KG1 (cell line): ENCODE data around the gene TLE2.

Experiments
- DNase-seq: peaks from one replicate; lab custom pipeline; 2025; lab: John Stamatoyannopoulos, UW

The TLE2 gene

DNA sequence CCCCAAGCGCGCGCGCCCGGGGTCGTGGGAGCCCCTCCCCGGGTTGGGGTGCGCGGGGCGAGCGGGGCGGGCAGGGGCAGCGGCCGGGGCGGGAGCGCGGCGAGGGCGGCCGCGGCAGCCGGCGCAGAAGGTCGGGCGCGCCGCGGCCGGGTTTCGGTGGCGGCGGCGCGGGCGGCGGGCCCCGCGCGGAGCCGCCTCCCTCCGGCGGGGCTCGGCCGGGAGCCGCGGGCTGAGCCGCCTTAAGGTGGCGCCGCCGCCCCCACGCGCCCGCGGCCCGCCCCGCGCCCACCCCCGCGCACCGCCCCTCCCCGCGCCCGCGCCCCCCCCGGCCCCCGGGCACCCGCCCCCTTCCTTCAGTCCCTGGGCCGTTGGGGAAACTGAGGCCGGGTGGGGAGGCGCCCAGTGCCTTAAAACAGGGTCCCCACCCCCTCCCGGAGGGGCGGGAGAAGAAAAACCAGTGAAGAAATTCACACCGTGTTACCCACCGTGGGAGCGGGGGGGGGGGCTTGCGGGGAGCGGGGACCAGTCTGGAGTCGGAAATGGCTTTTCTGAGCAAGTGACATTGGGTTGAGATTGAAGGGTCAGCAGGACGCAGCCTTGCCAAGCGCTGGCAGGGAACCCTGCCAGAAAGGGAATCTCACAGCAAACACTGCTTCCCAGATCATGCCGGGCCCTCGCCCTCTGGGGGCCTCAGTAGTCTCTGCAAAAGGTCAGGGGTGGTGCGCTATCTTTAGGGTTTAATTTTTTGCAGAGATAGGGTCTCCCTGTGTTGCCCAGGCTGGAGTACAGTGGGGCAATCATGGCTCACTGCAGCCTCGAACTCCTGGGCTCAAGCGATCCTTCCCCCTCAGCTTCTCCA, at the start of gene TLE2:
Gene TLE2, minus strand, starts transcription at position 216 of the 859 bp plus-strand sequence. CDS start 376 bp downstream, outside the sequence.
- no peak for DNase-seq

DNA sequence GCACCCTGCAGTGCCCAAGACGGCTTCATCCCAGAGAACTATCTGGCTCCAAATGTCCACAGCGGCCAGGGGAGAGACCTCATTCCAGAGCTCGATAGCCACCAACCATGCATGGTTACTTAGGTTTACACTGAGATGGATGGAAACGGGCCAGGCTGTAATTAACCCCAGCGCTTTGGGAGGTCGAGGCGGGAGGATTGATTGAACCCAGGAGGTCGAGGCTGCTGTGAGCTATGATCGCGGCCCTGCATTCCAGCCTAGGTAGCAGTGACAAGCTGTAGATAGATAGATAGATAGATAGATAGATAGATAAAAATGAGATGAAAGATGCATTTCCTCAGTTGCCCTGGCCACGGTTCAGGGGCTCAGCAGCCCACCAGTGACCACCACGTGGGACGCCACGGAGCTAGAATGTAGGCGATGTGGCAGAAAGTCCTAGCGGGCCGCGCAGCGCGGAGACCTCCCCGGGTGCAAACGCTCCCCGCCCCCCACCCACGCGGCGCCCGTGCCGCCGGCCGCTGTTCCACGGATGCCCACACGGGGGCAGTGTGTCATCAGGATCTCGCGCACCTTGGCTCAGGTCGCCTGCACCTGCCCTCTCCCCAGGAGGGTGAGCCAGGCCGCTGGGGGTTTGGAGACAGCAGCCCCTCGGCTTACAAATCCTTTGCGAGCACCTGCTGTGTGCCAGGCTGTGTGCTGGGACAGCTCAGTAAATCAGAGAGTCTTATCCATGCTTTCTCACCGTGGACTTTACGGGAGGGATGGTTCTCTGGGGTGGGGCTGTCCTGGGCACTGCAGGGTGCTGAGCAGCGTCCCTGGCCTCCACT, 46.7 kb upstream of the TLE2 start:
- DNase-seq = peak; percentile 6

DNA sequence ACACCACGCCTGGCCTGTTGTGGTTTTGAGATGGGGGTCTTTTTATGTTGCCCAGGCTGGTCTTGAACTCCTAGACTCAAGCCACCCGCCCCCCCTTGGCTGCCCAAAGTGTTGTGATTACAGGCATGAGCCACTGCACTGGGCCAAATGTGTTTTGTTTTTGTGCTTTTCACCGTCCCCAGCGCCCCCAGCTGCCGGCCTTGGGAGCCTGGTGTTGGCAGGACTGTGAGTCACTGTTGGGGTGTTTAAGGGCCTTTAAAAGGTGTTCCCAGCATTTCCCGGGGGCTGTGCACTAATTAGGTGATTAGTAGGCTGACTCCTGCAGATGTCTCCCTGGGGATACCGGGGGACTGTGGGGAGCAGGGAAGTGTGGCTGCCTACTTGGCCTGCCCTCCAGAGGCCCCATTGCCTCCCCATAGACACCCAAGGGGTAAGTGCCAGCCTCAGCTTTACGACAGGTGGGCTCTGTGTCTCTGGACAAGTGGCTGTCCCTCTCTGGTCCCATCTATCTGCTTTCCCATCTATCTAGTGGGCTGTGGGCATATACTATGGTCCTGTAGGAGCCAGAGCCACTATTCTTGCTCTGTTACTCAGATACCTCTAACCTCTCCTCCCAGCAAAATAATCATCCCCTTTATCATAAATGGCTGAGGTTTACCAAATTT, 45.0 kb upstream of the TLE2 start:
- DNase-seq = no peak

DNA sequence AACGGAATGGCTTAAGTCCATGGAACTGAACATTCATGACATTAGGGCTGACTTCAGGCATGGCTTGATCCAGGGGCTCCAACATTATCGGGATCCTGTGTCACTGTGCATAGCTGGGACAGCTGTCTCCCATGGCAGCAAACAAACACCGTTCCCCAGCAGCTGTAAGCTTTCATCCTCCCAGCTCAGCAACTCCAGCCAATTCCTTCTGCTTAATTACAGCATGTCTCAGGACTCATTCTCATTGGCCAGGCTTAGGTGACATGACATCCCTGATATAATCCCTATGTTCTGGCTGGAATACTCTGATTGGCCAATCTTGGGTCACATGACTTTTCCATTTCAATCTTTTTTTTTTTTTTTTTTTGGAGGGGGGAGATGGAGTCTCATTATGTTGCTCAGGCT, 44.1 kb upstream of the TLE2 start:
- DNase-seq = no peak

DNA sequence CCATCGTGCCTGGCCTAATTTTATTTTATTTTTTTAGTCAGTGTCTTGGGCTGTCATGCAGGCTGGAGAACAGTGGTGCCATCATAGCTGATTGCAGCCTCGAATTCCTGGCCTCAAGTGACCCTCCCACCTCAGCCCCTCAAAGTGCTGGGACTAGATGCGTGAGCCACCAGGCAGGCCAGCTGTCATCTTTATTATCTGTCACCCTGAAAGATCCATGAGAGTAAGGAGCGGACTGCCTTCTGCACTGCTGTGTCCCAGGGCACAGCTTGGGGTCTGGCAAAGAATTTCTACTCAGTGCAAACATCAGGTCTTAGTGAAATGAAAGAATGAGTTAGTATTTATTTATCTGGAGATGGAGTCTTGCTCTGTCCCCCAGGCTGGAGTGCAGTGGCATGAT, 42.7 kb upstream of the TLE2 start:
- DNase-seq = no peak

DNA sequence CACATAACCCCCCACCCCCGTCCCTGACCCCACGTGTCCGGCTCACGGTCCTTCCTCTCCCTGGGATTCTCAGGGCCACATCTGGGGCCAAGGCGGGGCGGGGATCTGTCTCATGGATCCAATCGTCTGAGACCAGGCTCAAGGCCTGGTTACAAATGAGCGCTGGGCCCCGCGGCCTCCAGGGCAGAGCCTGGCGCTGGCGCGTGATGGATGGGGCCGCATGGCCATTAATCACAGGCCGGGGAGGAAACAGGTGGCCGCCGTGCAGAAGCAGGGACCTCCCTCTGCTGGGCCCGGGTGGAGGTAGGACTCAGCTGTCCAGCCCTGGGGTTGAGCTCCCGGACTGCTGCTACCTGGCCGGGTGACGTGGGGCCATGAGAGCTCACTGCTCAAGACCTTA, 39.0 kb upstream of the TLE2 start:
- no peak for DNase-seq

DNA sequence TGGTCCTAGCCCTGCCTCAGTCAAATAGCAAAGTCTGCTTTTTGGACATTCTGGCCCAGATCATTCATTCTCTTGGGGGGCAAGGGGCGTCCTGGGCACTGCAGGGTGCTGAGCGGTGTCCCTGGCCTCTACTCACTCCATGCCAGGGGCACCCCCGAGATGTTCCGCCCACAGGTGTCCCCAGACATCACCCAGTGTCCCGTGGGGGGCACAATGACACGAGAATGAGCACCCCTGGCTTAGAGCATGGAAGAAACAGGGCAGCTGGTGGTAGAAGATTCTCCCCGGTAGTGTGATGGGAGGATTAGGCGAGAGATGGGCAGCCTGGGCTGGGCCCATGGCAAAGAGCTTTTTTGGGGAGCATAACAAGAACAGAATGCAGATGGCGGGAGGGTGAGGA, 38.5 kb upstream of the TLE2 start:
- no peak for DNase-seq

DNA sequence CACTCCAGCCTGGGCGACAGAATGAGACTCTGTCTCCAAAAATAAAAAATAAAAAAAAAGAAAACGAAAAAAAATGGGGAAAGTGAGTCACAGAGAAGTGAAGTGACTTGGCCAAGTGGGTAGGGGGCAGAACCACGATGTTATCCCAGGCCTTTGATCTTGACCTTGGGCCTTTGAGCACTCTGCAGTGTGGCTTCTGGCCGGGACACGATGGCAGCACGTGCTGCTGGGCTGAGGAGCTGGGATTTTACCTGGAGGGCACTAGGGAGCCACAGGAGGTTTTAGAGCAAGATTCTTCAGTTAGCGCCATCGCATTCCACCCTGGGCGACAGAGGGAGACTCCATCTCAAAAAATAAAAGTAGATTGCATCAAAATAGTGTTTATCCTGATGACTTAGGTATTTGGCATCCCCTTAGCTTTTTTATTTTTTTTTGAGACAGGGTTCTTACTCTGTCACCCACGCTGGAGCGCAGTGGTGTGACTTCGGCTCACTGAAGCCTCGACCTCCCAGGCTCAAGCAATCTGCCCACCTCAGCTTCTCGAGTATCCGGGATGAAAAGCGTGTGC, 37.5 kb upstream of the TLE2 start:
- no peak for DNase-seq

DNA sequence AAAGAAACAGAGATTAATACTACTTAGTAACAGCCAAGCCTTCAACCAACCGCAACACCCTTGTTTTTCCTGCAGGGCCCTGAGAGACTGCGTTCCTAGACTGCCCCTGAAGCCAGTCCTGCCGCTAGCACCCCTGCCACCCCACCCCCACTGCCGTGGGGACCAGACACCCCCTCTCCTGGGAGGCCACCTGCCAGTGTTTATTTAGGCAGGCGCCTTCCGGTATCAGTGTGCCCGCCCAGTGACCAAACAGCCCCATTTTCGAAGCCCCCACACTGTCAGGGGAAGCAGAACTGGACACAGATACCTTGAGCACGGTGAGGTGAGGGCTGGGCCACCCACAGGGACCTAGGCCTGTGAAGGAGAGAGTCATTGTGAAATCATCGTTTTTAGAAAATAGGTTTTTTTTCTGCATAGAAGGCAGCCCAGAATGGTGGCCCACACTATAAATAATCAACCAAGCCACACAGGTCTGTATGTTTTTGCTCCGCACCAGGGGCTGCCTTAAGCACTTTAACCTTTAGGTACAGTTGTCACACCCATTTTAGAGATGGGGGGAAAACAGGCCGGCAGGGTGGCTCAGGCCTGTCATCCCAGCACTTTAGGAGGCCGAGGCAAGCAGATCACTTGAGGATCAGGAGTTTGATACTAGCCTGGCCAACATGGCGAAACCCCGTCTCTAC, 36.7 kb upstream of the TLE2 start:
- DNase-seq = no peak

DNA sequence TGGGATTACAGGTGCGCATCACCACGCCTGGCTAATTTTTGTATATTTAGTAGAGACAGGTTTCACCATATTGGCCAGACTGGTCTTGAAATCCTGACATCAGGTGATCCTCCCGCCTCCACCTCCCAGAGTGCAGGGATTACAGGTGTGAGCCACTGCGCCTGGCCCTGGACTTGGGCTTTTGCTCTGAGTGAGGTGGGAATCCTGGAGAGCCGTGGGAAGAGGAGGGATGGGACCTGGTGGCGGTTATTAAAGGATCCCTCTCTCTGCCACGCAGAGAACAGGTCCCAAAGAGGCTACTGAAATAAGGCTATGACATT, 34.9 kb upstream of the TLE2 start:
- no peak for DNase-seq

DNA sequence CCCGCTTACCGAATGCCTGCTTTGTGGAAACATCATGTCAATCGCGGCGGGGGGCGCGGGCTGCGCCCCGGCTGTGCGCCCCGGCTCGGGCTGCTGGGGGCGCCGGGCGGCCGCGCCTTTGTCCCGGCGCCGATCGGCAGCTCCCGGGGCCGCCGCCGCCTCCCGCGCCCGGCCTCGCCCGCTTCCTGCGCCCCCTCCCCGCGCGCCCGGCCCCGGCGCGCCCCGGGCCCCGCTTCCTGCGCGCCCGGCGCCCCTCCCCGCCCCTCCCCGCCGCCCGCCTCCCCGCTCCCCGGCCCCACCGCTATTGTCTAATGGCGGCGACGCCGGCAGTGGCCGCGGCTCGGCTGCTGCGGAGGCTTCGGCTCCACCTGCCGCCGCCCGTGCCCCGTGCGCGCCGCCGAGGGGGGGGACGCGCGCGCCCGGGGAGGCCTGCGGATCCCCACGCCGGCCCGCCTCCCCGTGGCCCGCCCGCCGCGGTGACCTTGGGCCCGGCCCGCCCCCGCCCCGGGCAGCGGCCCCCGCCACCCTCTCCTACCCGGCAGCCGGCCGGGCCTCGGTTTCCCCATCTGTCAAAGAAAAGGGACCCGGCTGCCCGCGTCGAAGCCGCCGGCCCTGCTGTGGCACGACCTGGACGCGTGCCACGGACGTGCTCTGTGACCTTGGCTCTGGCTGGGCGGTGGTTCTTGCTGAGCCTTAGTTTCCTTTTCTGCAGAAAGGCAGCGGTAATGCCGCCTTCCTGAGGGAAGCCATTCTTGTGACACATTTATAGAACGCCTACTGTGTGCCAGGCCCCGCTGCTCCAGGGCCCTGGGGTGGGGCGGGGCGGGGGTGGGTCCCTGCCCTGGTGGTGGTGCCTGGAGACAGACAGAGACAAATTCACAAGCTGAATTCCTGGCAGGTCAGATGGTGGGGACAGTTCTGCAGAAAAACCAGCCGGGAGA, 33.4 kb upstream of the TLE2 start, which contains the start of gene TLE5:
Gene TLE5, minus strand, starts transcription at position 331 of the 941 bp plus-strand sequence. Its CDS starts 295 bp downstream, at position 36.
- DNase-seq = no peak

DNA sequence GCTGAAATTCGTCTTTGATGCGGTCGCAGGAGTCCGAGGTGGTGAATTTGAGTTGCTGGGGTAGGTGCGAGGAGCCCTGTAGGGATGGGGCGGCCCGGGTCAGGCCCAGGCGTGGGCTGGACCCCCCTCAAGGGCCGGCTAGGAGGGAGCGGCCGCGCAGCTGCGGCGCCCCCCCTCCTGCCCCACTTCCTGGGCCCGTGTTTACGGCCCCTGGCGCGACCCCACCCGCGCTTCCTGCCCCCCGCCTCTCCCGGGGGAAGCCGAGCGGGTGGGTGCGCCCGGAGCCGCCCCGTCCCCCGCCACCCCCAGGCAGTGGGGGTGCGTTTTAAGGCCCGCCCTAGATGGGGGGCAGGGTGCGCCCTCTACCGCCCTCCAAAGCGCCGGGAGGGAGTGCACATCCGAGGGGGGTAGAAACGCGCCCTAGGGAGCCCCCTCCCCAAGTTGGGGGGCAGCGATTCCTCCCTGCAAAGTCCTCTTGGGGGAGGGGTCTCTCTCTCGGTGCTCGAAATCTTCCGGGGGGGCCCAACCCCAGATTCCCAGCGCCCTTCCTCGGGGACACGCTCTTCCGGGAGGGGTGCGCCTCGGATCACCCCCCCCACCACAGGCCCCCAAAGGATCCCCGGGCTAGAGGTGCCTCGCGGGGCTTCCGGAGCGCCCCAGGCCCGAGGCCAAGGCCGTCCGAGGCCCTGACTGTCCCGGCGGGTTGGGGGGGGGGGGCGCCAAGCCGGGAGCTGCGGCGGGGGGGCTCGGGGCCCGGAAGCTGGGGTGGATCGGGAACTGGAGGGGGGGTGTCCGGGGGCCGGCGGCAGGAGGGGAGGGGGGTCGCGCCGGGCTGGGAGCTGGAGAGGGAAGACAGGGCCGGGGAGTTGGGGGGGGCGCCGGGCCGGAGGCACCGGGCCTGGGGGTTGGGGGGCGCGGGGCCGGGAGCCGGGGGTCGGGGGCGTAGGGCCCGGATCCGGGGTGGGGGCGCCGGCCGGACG, 32.4 kb upstream of the TLE2 start:
- DNase-seq = no peak

DNA sequence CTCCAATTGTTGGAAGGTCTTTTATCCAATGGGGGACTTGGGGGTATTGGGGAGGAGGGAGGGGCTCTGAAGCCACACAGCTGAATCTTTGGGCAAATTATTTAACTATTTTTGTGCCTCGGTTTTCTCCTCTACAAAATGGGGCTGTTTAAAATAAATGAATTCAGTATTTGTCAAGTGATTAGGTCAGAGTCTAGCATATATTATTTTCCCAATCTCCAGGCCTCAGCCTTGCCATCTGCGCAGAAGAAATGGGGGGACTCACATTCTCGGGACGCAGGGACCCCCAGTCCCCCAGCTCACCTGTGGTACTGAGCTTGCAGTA, 31.7 kb upstream of the TLE2 start:
- no peak for DNase-seq

DNA sequence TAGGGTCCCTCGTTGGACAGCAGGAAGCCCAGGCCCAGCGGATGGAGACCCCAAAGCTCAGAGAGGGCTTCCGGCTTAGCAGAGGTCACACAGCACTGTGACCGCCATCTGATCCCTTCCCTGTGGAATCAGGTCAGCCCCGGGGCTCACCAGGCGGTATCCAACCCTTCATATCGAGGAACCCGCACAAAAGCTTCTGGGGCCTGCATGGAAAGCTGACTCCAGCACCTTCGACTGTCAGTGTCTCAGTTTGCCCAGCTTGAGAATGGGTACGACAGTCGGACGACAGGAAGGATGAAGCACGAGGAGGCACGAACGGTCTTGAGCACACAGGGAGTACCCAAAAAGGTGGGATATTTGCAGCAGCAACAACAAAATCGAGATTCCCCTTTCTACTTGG, 30.6 kb upstream of the TLE2 start:
- DNase-seq = no peak

DNA sequence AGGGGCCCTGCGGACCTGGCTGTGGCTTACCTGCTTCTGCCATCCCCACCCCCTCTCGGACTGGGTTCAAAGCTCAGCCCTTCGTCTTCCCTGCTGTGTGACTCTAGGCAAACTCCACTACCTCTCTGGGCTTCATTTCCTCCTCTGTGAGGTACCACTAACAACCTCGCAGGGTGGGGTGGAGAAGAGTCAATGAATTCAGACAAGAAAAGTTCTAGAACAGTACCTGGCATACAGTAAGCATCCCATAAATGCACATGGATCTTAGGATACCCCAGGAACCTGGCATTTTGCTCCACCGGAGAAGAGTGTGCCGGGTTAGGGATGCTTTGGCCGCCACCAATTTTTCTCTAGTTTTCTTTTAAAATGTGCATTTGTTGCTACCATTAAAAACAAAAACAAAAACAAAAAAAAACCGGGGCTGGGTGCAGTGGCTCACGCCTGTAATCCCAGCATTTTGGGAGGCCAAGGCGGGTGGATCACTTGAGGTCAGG, 29.8 kb upstream of the TLE2 start:
- no peak for DNase-seq

DNA sequence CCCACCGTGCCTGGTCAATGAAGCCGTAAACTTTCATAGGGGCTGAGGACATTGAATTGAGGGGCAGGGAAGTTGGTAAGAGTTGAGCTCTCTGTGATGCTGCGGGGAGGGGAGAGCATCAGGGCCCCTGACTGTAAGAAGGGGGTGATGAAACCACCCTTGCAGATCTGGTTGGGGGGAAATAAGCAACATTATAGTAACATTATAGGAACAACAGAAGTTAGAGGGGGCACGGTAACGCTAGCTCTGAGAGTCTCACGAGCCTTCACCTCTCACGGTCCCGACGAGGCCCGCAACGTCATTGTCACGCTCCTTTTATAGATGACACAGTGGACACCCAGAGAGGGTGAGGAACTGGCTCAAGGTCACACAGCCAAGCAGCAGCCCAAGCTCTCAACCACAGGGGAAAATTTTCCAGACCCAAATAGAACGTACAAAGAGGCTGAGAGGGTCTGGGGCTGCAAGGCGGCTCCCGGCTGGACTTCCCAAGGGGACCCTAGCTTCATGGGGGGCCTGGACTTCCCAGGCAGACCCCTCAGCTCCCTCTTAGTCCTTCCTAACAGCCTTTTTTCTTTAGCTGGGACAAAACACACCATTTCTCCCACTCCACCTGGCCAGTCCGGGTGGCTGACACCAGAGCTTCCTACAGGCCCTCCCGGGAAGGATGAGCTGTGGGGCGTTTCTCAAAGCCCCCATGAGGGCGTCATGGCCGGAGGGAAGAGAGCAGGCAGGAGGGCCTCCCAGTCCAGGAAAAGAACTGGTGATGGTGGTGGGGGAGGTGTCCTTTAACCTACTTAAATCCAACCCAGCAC, 29.1 kb upstream of the TLE2 start:
- DNase-seq = no peak

DNA sequence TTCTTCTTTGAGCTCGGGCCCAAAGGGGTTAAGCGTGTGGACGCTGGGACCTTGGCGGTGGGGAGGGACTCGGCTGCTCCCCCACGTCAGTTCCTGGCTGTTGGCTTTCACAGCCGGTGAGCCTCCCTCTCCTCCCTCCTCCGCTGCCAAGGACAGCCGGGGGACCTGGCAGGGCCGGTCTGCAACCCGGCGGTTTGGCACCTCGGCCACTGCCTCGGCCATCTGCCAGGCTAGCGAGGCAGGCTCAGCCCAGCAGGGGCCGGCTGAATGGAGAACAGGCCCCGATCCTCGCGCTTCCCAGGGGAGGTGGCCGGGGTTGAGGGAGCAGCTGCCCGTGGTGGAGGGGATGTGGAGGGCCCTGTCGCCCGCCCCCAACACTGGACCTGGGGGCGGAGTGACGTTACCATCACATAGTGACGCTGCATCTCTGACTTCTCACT, 28.2 kb upstream of the TLE2 start:
- no peak for DNase-seq

DNA sequence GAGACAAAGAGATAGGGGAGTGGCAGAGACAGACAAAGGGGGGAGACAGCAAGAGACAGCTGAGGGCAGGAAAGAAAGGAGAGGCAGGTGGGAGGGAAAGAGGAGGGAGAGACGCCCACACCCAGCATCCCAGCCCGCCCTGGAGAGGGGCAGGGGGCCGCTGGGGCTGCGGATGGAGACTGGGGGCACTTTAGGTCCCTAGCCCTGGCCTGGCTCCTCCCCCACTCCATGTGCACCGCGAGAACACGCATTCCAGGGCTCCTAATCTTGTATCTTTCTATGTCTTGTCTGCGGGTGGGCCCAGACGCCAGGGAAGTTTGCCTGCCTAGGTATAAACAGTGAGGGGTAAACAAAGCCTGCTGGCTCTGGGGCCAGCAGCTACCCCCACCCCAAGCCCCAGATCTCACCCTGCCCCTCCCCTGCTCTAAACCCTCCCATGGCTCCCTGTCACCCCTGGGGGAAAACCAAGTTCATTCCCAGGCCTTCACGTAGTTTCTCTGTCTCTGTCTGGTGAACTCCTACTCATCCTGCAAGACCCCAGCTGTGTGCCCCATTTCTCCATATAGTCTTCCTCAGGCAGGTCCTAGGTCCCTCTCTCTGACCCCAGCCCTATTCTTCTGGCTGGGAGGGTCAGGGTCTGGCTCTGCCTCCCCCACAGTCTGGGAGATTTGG, 27.5 kb upstream of the TLE2 start:
- no peak for DNase-seq
